PC-9 (cell line): ENCODE data around the gene SLC26A2.

Source experiments
- EZH2 ChIP-seq: fragments of 200-600 bp; sonication (generic); IDR thresholded peaks from 2 replicates; pipeline ENCODE4 v1.8.0; 2017; ENCODE audit warnings: antibody characterized with exemption, low read depth
- TF ChIP-seq, protein P1 (sequence below): fragments of 200-600 bp; sonication (generic); conservative IDR thresholded peaks from 2 replicates; pipeline ENCODE4 v1.6.1; 2017; ENCODE audit warnings: mixed run types, antibody characterized with exemption, mild to moderate bottlenecking, moderate library complexity

DNA sequence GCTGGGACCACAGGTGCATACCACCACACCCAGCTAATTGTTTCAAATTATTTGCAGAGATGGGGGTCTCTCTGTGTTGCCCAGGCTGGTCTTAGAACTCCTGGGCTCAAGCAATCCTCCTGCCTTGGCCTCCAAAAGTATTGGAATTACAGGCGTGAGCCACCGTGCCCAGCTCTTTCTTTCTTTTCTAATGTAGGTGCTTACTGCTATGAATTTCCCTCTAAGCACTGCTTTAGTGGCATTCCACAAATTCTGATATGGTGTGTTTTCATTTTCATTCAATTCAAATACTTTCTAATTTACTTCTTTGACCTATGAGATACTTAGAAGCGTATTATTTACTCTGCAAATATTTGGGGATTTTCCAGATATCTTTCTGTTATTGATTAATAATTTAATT lies 54.9 kb downstream of the SLC26A2 start:
- TF ChIP-seq, protein P1, sequence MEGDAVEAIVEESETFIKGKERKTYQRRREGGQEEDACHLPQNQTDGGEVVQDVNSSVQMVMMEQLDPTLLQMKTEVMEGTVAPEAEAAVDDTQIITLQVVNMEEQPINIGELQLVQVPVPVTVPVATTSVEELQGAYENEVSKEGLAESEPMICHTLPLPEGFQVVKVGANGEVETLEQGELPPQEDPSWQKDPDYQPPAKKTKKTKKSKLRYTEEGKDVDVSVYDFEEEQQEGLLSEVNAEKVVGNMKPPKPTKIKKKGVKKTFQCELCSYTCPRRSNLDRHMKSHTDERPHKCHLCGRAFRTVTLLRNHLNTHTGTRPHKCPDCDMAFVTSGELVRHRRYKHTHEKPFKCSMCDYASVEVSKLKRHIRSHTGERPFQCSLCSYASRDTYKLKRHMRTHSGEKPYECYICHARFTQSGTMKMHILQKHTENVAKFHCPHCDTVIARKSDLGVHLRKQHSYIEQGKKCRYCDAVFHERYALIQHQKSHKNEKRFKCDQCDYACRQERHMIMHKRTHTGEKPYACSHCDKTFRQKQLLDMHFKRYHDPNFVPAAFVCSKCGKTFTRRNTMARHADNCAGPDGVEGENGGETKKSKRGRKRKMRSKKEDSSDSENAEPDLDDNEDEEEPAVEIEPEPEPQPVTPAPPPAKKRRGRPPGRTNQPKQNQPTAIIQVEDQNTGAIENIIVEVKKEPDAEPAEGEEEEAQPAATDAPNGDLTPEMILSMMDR: no peak
- TF ChIP-seq EZH2: no peak
